ENCODE measurements around the gene TSPAN18. TPM values are rescaled to one million over a fixed set of nuclear protein-coding genes. Genes with fewer than 3 reads are reported as not detected.

The TSPAN18 gene
- total RNA-seq, 1 experiment from 2014 or later, result 21.3 TPM

DNA sequence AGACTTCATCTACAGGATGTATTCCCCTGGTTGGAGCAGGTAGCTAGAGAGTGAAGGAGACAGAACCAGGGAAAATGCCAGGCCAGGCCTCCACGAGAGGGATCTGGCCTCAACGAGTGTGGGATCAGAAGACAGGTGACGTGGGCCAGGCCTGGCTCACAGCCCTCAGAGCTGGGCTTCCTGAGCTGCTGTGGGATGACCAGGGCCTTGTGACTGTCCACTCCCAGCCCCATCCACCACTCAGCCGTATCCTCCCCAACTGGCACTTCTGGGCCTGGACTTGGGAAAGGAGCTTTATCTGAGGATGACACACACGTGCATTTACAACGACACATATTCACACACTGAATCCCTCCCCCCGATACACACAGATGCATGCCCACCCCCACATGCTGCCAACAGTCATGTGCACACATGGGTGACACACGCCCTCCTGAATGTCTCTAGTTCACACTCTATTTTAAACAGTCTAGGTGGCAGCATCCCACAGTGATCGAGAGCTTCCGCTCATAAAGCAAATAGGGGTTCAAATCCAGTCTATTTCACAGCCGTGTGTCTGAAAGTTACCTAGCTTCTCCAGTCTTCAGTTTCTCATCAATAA, 130.8 kb downstream of the TSPAN18 start:
- DNase-seq (ENCODE audit: low read depth, low spot score), result no peak
- no peak for TF ChIP-seq SIN3A (IDR thresholded peaks at IDR 0.05; ENCODE audit: borderline replicate concordance, insufficient read depth, low read depth, low read length)
- TF ChIP-seq, protein P1, sequence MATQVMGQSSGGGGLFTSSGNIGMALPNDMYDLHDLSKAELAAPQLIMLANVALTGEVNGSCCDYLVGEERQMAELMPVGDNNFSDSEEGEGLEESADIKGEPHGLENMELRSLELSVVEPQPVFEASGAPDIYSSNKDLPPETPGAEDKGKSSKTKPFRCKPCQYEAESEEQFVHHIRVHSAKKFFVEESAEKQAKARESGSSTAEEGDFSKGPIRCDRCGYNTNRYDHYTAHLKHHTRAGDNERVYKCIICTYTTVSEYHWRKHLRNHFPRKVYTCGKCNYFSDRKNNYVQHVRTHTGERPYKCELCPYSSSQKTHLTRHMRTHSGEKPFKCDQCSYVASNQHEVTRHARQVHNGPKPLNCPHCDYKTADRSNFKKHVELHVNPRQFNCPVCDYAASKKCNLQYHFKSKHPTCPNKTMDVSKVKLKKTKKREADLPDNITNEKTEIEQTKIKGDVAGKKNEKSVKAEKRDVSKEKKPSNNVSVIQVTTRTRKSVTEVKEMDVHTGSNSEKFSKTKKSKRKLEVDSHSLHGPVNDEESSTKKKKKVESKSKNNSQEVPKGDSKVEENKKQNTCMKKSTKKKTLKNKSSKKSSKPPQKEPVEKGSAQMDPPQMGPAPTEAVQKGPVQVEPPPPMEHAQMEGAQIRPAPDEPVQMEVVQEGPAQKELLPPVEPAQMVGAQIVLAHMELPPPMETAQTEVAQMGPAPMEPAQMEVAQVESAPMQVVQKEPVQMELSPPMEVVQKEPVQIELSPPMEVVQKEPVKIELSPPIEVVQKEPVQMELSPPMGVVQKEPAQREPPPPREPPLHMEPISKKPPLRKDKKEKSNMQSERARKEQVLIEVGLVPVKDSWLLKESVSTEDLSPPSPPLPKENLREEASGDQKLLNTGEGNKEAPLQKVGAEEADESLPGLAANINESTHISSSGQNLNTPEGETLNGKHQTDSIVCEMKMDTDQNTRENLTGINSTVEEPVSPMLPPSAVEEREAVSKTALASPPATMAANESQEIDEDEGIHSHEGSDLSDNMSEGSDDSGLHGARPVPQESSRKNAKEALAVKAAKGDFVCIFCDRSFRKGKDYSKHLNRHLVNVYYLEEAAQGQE (IDR thresholded peaks at IDR 0.05; ENCODE audit: insufficient read depth in 1 of 2, low read depth in 2 of 2, low read length in 1 of 2), result no peak
- no peak for TF ChIP-seq POLR2AphosphoS5 (IDR thresholded peaks at IDR 0.05; ENCODE audit: low read depth, low read length)
- no peak for TF ChIP-seq TCF7L2 (IDR thresholded peaks at IDR 0.05; ENCODE audit: low read depth, low read length)
- no peak for TF ChIP-seq CTCF (IDR thresholded peaks at IDR 0.05)
- H3K27me3 ChIP-seq (ENCODE audit: control insufficient read depth, insufficient read depth, low read length), result no peaks in the 10 kb centered on the region
- peaks cover 29% of the 10 kb centered on the region for H3K4me1 ChIP-seq (ENCODE audit: control insufficient read depth, insufficient read depth, low read length)
- no peak overlapping the region for H3K4me3 ChIP-seq (ENCODE audit: low read depth in 2 of 2, low read length in 2 of 2)
- BruUV-seq (replicated peaks), result no TSS peak
- H3K27ac ChIP-seq (ENCODE audit: low read length), result no peak overlapping the region
- in situ Hi-C loops (cut with HindIII; ENCODE audit: low pct_unique_long_range_greater_than_20kb, low sequenced_read_pairs), result no loop called here
- H3K36me3 ChIP-seq (ENCODE audit: control insufficient read depth, insufficient read depth, low read length), result no peaks in the 10 kb centered on the region
- intact Hi-C loops (cut with micrococcal nuclease; ENCODE audit: unreplicated experiment), result no loop called here
- ChIA-PET CTCF (no interaction called here), POLR2A (no interaction called here)
- no peaks in the 10 kb centered on the region for H3K9me3 ChIP-seq (ENCODE audit: control insufficient read depth, insufficient read depth, low read depth, low read length)
- no peak for ATAC-seq

- no peak for ATAC-seq
- intact Hi-C loops (cut with micrococcal nuclease; ENCODE audit: unreplicated experiment) (no loop called here), in situ Hi-C loops (cut with HindIII; ENCODE audit: low pct_unique_long_range_greater_than_20kb, low sequenced_read_pairs) (no loop called here)
- H3K27me3 ChIP-seq (ENCODE audit: control insufficient read depth, insufficient read depth, low read length), result no peaks in the 10 kb centered on the region
- CTCF ChIA-PET, result no interaction called here
- DNase-seq (ENCODE audit: low read depth, low spot score), result no peak
- H3K9me3 ChIP-seq (ENCODE audit: control insufficient read depth, insufficient read depth, low read depth, low read length), result no peaks in the 10 kb centered on the region
- no peak overlapping the region for H3K4me3 ChIP-seq (ENCODE audit: low read depth in 2 of 2, low read length in 2 of 2)
- TF ChIP-seq POLR2AphosphoS5 (IDR thresholded peaks at IDR 0.05; ENCODE audit: low read depth, low read length), result no peak
- H3K27ac ChIP-seq (ENCODE audit: low read length), result no peak overlapping the region
- BruUV-seq (replicated peaks), result no TSS peak
- POLR2A ChIA-PET, result no interaction called here
- H3K36me3 ChIP-seq (ENCODE audit: control insufficient read depth, insufficient read depth, low read length), result no peaks in the 10 kb centered on the region
- H3K4me1 ChIP-seq (ENCODE audit: control insufficient read depth, insufficient read depth, low read length), result peaks cover 33% of the 10 kb centered on the region
Observed at GRCh38 chr11:44858796-44859527, 132.2 kb downstream of the TSPAN18 start.

DNA sequence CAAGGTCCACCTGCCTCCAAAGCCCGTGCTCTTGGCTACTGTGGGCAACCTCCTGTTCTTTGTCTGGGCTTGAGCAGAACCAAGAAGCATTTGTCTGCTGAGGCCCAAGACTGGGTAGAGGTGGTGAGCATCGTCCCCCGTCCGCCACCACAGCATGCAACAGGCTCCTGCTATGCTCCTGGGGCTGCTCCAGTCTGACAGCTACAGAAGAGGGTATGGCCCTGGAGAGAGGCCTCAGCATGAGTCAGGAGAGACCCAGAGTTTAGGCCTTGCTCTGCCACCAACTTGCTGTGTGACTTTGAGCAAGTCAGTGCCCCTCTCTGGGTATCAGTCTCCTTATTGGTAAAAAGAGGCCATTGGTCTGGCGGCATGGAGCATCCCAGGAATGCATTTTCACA, 132.8 kb downstream of the TSPAN18 start:
- Histone ChIP-seq H3K9me3 (ENCODE audit: control insufficient read depth, insufficient read depth, low read depth, low read length) (no peaks in the 10 kb centered on the region), H3K4me3 (ENCODE audit: low read depth in 2 of 2, low read length in 2 of 2) (no peak overlapping the region), H3K36me3 (ENCODE audit: control insufficient read depth, insufficient read depth, low read length) (no peaks in the 10 kb centered on the region), H3K27me3 (ENCODE audit: control insufficient read depth, insufficient read depth, low read length) (no peaks in the 10 kb centered on the region), H3K27ac (ENCODE audit: low read length) (no peak overlapping the region), H3K4me1 (ENCODE audit: control insufficient read depth, insufficient read depth, low read length) (peaks cover 29% of the 10 kb centered on the region)
- BruUV-seq (replicated peaks), result no TSS peak
- POLR2A ChIA-PET, result no interaction called here
- DNase-seq (ENCODE audit: low read depth, low spot score), result no peak
- intact Hi-C loops (cut with micrococcal nuclease; ENCODE audit: unreplicated experiment), result no loop called here
- in situ Hi-C loops (cut with HindIII; ENCODE audit: low pct_unique_long_range_greater_than_20kb, low sequenced_read_pairs), result no loop called here
- no peak for ATAC-seq
- no peak for TF ChIP-seq TCF7L2 (IDR thresholded peaks at IDR 0.05; ENCODE audit: low read depth, low read length)
- TF ChIP-seq SIN3A (IDR thresholded peaks at IDR 0.05; ENCODE audit: borderline replicate concordance, insufficient read depth, low read depth, low read length), result no peak
- no peak for TF ChIP-seq POLR2AphosphoS5 (IDR thresholded peaks at IDR 0.05; ENCODE audit: low read depth, low read length)
- TF ChIP-seq, protein P1 (IDR thresholded peaks at IDR 0.05; ENCODE audit: insufficient read depth in 1 of 2, low read depth in 2 of 2, low read length in 1 of 2), result no peak
- TF ChIP-seq CTCF (IDR thresholded peaks at IDR 0.05), result no peak
- CTCF ChIA-PET, result no interaction called here

Measured in Panc1 (cell line).